ENCODE results near the gene TRPM1. TPM values are rescaled to one million over a fixed set of nuclear protein-coding genes. Genes with fewer than 3 reads are reported as not detected.

Gene TRPM1
- total RNA-seq, 1 experiment from 2014 or later: not detected

DNA sequence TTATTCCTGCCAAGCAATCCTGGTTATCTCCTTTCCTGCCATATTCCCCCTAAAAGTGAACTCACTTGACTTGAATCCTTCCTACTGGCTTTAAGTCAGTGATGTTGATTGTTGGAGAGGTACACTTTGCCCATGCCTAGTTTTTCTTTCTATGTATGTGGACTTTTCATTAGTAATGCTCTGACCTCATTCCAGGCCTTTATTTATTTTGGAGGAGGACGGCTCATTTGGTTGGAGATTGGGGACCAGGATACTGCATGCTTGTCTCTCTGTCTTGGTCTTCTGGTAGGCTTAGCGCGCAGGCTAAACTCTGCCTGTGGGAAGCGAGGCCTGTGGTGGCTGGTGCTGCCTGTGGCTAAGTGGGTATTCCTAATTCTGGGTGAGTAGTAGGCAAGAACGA lies 81.0 kb downstream of the TRPM1 start:
- DNase-seq (ENCODE audit: low spot score): no peak

- no peak for DNase-seq (ENCODE audit: low spot score)
Observed at GRCh38 chr15:31019986-31020385, 81.5 kb downstream of the TRPM1 start.

- DNase-seq (ENCODE audit: low spot score): no peak
Observed at GRCh38 chr15:31017311-31017710, 84.2 kb downstream of the TRPM1 start.

DNA sequence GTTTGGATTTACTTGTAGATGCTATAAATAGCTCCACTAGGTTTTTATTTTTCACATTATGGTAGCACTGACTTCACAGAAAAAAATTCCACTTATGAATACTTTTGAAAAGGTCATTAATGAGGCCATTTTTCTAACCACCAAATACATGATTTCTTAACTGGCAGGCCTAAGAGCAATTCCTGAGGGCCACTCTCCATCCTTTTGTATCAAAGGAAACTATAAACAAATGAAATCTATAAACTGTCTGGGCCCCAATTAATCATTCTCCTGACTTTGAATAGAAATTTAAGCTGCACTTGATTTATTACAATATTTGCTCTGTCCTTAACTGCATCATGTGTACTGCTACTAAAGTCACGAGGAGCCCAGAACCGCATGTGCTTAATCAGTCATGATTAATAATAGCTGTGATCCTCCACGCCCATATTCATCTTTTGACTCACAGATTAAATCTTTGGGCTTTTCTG lies 85.0 kb downstream of the TRPM1 start:
- no peak for DNase-seq (ENCODE audit: low spot score)

- no peak for DNase-seq (ENCODE audit: low spot score)
Observed at GRCh38 chr15:31014608-31014925, 87.0 kb downstream of the TRPM1 start.

DNA sequence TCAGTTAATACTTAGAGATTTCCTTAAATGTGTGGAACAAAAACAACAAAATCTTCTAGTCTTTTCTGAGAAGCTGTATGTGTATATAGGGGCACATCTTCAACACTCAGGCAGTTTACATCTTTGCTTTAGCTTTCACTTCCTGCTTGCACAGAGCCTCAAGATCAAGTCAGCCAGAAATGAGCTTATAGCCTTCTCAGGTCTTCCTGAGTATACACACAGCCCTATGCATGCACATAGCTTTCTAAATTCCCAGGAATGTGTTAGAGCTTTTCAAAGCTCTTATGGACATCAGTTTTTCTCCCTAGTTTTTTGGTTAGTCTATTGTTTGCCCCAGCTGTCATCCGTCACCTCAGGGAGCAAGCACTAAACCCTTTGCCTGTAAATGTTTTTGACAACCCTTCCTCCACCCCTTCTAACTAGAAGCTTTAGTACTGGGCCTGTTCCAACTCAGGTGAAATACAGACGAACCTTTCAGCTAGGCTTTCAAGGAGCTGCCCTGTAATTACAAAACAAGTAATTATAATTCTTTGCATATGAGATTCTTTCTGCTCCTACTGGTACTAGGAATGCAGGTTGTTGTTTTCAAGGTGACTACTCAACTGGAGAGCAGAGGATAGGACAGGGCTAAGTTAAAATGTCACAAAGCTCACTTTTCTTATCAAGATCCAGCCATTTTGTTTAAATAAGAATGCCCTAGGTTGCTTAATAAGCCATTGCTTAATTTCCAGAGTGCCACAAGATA lies 87.5 kb downstream of the TRPM1 start:
- DNase-seq (ENCODE audit: low spot score): no peak

GRCh38 chr15:31012455-31012854 lies 89.1 kb downstream of the TRPM1 start:
- DNase-seq (ENCODE audit: low spot score): no peak

DNA sequence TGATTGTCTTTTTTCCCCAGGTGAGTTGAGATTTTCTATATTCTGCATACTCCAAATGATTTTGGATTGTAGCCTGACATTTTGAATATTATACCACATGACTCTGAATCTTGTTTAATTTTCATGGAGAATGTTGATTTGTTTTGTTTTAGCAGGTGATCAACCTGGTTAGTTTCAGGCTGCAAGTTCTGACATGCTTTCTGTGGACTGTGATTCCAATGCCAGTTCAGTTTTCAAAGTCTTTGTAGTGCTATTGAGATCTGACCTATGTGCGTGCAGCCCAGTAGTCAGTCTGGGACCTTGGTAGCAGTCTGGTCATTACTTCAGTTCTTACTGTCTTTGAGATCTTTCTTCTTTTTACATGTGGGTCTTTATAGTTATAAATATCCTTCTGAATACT lies 91.5 kb downstream of the TRPM1 start:
- no peak for DNase-seq (ENCODE audit: low spot score)

- DNase-seq (ENCODE audit: low spot score): no peak
Observed at GRCh38 chr15:31005660-31006059, 95.9 kb downstream of the TRPM1 start.

- peak; percentile 19 for DNase-seq (ENCODE audit: low spot score)
Observed at GRCh38 chr15:31004220-31004733, 97.2 kb downstream of the TRPM1 start.

DNA sequence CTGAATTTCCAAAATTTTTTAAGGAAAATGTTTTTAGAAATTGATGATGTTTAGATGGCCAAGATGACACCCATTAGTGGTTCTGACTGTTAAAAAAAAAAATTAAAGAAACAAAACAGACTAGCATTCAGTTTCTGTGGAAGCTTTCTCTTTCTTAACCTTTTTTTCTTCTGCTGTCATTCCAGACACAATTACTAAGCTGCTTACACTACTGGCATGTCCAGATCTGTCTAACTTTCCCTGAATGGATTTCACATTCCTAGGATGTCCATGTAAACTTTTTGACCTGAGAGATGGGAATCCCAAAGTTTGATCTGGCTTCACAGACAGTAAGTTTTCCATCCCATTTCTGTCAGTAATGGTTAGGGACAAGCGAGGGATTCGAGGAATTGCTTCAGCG lies 99.8 kb downstream of the TRPM1 start:
- DNase-seq (ENCODE audit: low spot score): no peak

- DNase-seq (ENCODE audit: low spot score): no peak
Observed at GRCh38 chr15:30999729-31000128, 101.8 kb downstream of the TRPM1 start.

DNA sequence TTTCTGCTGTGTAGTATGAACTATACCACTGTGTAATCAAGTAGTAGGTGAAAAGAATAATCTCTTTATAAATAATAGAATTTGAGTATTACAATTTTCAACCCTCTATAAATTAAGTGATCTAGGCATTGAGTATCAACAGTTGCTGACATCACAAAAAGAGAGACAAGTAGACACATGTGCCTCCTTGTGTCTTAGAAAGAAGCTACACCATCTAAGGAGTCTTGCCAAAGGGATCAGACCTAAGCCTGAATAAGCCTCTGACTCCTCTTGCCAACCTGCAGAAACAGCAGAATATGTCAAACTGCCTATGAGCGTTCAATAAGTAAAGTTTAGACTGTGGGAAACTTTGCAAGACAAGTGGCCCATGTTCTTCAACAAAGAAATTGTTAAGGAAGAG lies 104.3 kb downstream of the TRPM1 start:
- no peak for DNase-seq (ENCODE audit: low spot score)

GRCh38 chr15:30992249-30992864 lies 109.2 kb downstream of the TRPM1 start:
- no peak for DNase-seq (ENCODE audit: low spot score)

- peak; percentile 35 for DNase-seq (ENCODE audit: low spot score)
Observed at GRCh38 chr15:30991255-30992235, 110.0 kb downstream of the TRPM1 start, which contains the start of gene MTMR10. MTMR10 (minus strand) TSS chr15:30991628; CDS start chr15:30991506, 122 bp downstream.

DNA sequence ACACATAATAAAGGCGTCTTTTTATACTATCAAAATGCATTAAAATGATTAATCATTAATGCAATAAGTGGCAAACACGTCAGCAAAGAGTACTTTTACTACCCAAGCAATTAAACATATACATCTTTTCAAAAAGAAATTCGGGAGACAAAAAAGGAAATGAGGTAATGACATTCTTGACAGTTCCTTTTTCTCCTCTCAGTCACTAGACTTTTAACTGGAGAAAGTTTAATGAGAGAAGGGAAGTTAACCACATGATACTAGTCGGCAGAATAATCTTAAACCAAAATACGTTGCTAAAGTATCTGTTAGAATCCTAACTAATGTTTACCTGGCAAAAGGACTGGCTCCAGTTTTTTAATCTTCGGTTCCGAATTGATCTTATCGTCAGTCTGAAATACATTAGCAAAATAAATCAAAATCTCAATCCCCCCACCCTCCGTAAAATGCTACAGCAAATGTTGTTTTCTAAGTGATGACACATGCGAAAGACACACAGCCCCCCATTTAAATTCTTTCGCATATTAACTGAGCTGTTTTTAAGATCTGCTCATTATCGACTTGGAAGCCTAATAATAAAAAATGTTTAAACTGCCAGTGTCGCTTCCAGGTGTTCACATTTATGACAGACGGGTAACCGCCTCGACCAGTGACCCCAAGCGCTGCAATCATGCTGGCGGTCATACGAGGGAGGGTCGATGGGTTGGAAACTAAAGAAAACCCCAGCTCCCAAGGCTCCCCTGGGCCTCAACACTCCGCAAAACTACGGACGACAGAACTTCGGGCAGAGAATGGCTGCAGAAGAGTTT lies 110.9 kb downstream of the TRPM1 start:
- no peak for DNase-seq (ENCODE audit: low spot score)

GRCh38 chr15:30990036-30990435 lies 111.5 kb downstream of the TRPM1 start:
- DNase-seq (ENCODE audit: low spot score): no peak

GRCh38 chr15:30985081-30985531 lies 116.4 kb downstream of the TRPM1 start:
- DNase-seq (ENCODE audit: low spot score): no peak

DNA sequence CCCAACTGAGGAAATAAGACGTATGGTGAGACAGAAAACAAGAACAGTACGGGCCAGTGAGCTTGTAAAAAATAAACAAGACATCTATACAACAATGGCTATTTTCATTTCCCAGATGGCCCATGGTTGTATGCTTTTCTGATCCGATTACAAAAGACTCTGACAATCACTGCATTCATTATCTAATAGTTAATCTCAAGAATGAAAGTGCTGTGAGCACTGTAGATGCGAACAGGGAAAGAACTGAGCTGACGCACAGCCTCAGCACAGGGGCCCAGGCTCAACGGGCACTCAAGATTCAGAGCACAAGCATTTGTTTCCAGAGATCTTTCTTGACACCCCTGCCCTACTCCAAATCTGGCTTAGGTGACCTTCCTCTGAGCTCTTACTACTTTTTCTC lies 117.0 kb downstream of the TRPM1 start:
- DNase-seq (ENCODE audit: low spot score): no peak

- no peak for DNase-seq (ENCODE audit: low spot score)
Observed at GRCh38 chr15:30984118-30984517, 117.4 kb downstream of the TRPM1 start.

DNA sequence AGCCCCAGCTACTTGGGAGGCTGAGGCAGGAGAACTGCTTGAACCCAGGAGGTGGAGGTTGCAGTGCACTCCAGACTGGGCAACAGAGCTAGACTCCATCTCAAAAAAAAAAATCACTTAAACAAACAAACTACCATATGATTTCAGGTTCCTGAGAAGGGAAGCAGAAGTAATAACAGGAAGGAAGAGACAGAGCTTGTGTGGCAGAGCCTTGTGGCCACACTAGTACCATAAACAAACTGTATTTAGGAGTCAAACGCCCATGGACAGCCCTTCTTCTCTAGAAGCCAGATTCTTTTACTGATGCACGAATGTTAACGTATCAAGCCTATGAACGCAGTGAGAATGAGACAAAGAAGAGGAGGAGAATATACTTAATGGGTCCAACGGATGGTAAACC lies 122.1 kb downstream of the TRPM1 start:
- DNase-seq (ENCODE audit: low spot score): no peak

Measured in H4 (cell line).